ENCODE data around the gene SPTA1.

Gene SPTA1

GRCh38 chr1:158570480-158570879 is 116.0 kb downstream of the SPTA1 start, which contains the start of gene OR6P1:
Gene OR6P1, minus strand, starts transcription at chr1:158570580. Its CDS starts 6,976 bp downstream, at chr1:158563604.
- no peak for DNase-seq (ENCODE audit: low read depth in 2 of 2)

GRCh38 chr1:158564608-158565007 is 121.9 kb downstream of the SPTA1 start:
- DNase-seq (ENCODE audit: low read depth in 2 of 2), result no peak

GRCh38 chr1:158563853-158564252 is 122.7 kb downstream of the SPTA1 start:
- DNase-seq (ENCODE audit: low read depth in 2 of 2), result no peak

All from stimulated activated CD4-positive, alpha-beta T cell treated with anti-CD3 and anti-CD28 coated beads, Interleukin-1b, Interleukin-23, amount 100 ng/mL, for 4 hours (primary cell).